Measurements from ENCODE around the gene SESN1. TPM values are rescaled to one million over a fixed set of nuclear protein-coding genes. Genes with fewer than 3 reads are reported as not detected.

The SESN1 gene
- total and polyA plus RNA-seq, 9 of the 15 experiments (the other 6 are each of a cell fraction or from before 2014, with no cell fraction given) = 3.1 to 13.0 (median 7.4) TPM

- TF ChIP-seq NR2C2 (CRISPR knock-in tag; IDR thresholded peaks at IDR 0.05) = no peak
- TF ChIP-seq NR2C2 (tag; IDR thresholded peaks at IDR 0.05) = no peak
- no peak for TF ChIP-seq ZNF436 (CRISPR knock-in tag; IDR thresholded peaks at IDR 0.05)
- TF ChIP-seq CCNT2 (IDR thresholded peaks at IDR 0.05; ENCODE audit: borderline replicate concordance, extremely low read depth, insufficient read length, low read depth, low read length) = no peak
- no peak for TF ChIP-seq E2F5 (CRISPR knock-in tag; IDR thresholded peaks at IDR 0.05)
- TF ChIP-seq ZNF121 (CRISPR knock-in tag; conservative IDR thresholded peaks at IDR 0.05) = no peak
- no peak for TF ChIP-seq THRA (IDR thresholded peaks at IDR 0.05)
- no peak for TF ChIP-seq ZNF586 (CRISPR knock-in tag; conservative IDR thresholded peaks at IDR 0.05)
- no peak for TF ChIP-seq KLF1 (tag; IDR thresholded peaks at IDR 0.05)
- no peak for TF ChIP-seq SNIP1 (IDR thresholded peaks at IDR 0.05; ENCODE audit: low read depth)
- TF ChIP-seq TAF7 (tag; IDR thresholded peaks at IDR 0.05) = no peak
These were observed 63.2 kb downstream of the SESN1 start (continued) for GRCh38 chr6:109031416-109031815.

- POLR2A ChIA-PET = no interaction called here
- no peak overlapping the region for H3K4me2 ChIP-seq (ENCODE audit: insufficient read depth, low read length)
- WGBS (ENCODE audit: insufficient coverage, low coverage, missing lambda C conversion rate) = 55% methylated on average over 1 of the region's 1 CpG
- TF ChIP-seq ZNF316 (IDR thresholded peaks at IDR 0.05) (no peak), HDAC8 (tag; IDR thresholded peaks at IDR 0.05) (no peak), CREB1 (IDR thresholded peaks at IDR 0.05) (no peak), CREB1 (CRISPR knock-in tag; IDR thresholded peaks at IDR 0.05) (no peak), MCM2 (IDR thresholded peaks at IDR 0.05; ENCODE audit: low read depth) (no peak), RFX7 (CRISPR knock-in tag; IDR thresholded peaks at IDR 0.05) (no peak), SRSF7 (optimal IDR thresholded peaks at IDR 0.05; ENCODE audit: low read depth, low read length) (no peak), HOMEZ (CRISPR knock-in tag; IDR thresholded peaks at IDR 0.05) (no peak), NFATC3 (IDR thresholded peaks at IDR 0.05) (no peak), PHF21A (IDR thresholded peaks at IDR 0.05; ENCODE audit: borderline replicate concordance, low read depth) (no peak), TAF15 (IDR thresholded peaks at IDR 0.05; ENCODE audit: low read depth, low read length) (no peak), HOXB6 (CRISPR knock-in tag; IDR thresholded peaks at IDR 0.05; ENCODE audit: borderline replicate concordance) (no peak)
These were observed 65.3 kb downstream of the SESN1 start for GRCh38 chr6:109029313-109029712.

More at GRCh38 chr6:109029313-109029712, 65.3 kb downstream of the SESN1 start:
- no peaks in the 10 kb centered on the region for H3K27me3 ChIP-seq (ENCODE audit: control insufficient read depth in 2 of 2, insufficient read depth in 2 of 2, low read length in 2 of 2)
- no peaks in the 10 kb centered on the region for H3K9me1 ChIP-seq (ENCODE audit: control insufficient read depth, insufficient read depth, low read length)
- no peaks in the 10 kb centered on the region for H3K4me1 ChIP-seq (replicated peaks in 1 of 2; ENCODE audit: control insufficient read depth in 2 of 2, insufficient read depth in 2 of 2, low read length in 2 of 2)
- no TSS peak for BruUV-seq (replicated peaks)
- no peak overlapping the region for H2AFZ ChIP-seq (ENCODE audit: low read depth, low read length)
- CTCF ChIA-PET (ENCODE audit: low intra/inter-chr PET ratio) = no interaction called here
- H3K9ac ChIP-seq (ENCODE audit: insufficient read depth in 1 of 2, low read depth in 2 of 2, low read length in 2 of 2) = no peak overlapping the region
- intact Hi-C loops (cut with micrococcal nuclease) = no loop called here
- H3K27ac ChIP-seq (ENCODE audit: extremely low read depth, low read depth, low read length) = no peak overlapping the region
- DNase-seq (ENCODE audit: extremely low read depth in 1 of 4, low spot score in 3 of 4) = no peak
- no peaks in the 10 kb centered on the region for H4K20me1 ChIP-seq (replicated peaks; ENCODE audit: control insufficient read depth, insufficient read depth, low read length)
- H3K4me3 ChIP-seq = no peak overlapping the region
- in situ Hi-C loops (cut with MboI) = no loop called here
- ATAC-seq = no peak
- no peak for FAIRE-seq
- H3K36me3 ChIP-seq (ENCODE audit: control insufficient read depth, insufficient read depth, low read length) = no peaks in the 10 kb centered on the region
- no peaks in the 10 kb centered on the region for H3K79me2 ChIP-seq (ENCODE audit: control insufficient read depth, insufficient read depth, low read length)
- no peaks in the 10 kb centered on the region for H3K9me3 ChIP-seq (replicated peaks; ENCODE audit: control insufficient read depth, insufficient read depth, low read depth, low read length)
